Chondrocyte (in vitro differentiated cells): ENCODE results near the gene USP7. TPM values are rescaled to one million over a fixed set of nuclear protein-coding genes. Genes with fewer than 3 reads are reported as not detected.
A peak's percentile ranks its signal among the peaks of the same experiment; 100 is the strongest.

ENCODE experiments used
- DNase-seq: peaks from one replicate; pipeline ENCODE4 v3.0.0; 2021; ENCODE audit warnings: mixed read lengths, low spot score
- H3K27ac Mint-ChIP-seq: one replicate; pipeline ENCODE4 v1.8.0; 2021; ENCODE audit warnings: mild to moderate bottlenecking, moderate library complexity, mixed read lengths; ENCODE audit not compliant: unreplicated experiment
- H3K27me3 Mint-ChIP-seq: 2 replicates; pipeline ENCODE4 v1.8.0; 2021; ENCODE audit warnings: low read depth, mixed read lengths
- H3K36me3 Mint-ChIP-seq: 2 replicates; pipeline ENCODE4 v1.8.0; 2021; ENCODE audit warnings: low read depth, mixed read lengths
- H3K4me1 Mint-ChIP-seq: 2 replicates; pipeline ENCODE4 v1.8.0; 2021; ENCODE audit warnings: low read depth, mild to moderate bottlenecking, mixed read lengths
- H3K4me3 Mint-ChIP-seq: one replicate; pipeline ENCODE4 v1.8.0; 2021; ENCODE audit warnings: mild to moderate bottlenecking, moderate library complexity, mixed read lengths; ENCODE audit not compliant: unreplicated experiment
- H3K9me3 Mint-ChIP-seq: 2 replicates; pipeline ENCODE4 v1.8.0; 2021; ENCODE audit warnings: low read depth, mixed read lengths
- total RNA-seq: library from RNA; stranded (reverse); gene quantifications from 3 replicates; pipeline ENCODE4 v1.2.1, GENCODE V29; 2021
- TF ChIP-seq, protein P1 (sequence below): fragments of 200-600 bp; sonication (generic); IDR thresholded peaks from 2 replicates; pipeline ENCODE4 v1.5.0; 2021; ENCODE audit warnings: antibody characterized with exemption, mild to moderate bottlenecking, moderate library complexity

The USP7 gene
- total RNA-seq, 1 donor from 2014 or later = 90.6 TPM

DNA sequence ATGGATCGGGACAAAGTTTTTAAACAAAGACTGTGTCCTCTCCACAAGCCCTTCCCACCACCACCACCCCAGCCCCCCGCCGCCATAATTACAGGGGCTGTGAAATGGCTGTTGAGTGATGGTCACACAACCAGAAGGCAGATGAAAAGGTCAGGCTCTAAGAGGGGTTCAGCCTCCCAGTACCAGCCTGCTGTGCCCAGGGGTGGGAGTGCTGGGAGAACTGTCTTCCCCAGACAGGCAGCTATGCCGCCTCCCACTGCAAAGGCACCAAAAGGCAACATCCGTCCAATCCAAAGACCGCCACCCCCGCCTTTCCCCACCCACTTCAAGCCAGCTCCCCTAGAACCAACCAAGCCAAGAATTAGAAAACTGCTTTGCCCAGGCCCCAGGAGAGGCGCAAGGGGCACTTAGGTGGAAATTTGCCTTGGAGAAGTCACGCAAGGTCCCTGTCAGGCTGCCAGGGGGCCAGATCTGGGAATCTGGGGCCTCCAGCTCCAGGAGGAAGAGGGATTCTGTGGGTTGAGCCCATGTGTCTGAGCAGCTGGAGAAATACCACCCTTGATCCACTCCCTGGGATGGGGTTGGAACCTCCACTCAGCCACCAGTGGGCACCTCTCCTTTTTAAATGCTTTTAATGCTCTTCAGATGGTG lies 109.3 kb downstream of the USP7 start:
- H3K4me1 Mint-ChIP-seq = peaks cover 27% of the 10 kb centered on the region
- no peak overlapping the region for H3K4me3 Mint-ChIP-seq
- H3K27ac Mint-ChIP-seq = peak overlapping the region; percentile 58
- peaks cover 38% of the 10 kb centered on the region for H3K36me3 Mint-ChIP-seq
- no peaks in the 10 kb centered on the region for H3K9me3 Mint-ChIP-seq
- peak; percentile 62 for DNase-seq
- no peaks in the 10 kb centered on the region for H3K27me3 Mint-ChIP-seq
- TF ChIP-seq, protein P1, sequence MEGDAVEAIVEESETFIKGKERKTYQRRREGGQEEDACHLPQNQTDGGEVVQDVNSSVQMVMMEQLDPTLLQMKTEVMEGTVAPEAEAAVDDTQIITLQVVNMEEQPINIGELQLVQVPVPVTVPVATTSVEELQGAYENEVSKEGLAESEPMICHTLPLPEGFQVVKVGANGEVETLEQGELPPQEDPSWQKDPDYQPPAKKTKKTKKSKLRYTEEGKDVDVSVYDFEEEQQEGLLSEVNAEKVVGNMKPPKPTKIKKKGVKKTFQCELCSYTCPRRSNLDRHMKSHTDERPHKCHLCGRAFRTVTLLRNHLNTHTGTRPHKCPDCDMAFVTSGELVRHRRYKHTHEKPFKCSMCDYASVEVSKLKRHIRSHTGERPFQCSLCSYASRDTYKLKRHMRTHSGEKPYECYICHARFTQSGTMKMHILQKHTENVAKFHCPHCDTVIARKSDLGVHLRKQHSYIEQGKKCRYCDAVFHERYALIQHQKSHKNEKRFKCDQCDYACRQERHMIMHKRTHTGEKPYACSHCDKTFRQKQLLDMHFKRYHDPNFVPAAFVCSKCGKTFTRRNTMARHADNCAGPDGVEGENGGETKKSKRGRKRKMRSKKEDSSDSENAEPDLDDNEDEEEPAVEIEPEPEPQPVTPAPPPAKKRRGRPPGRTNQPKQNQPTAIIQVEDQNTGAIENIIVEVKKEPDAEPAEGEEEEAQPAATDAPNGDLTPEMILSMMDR = no peak

DNA sequence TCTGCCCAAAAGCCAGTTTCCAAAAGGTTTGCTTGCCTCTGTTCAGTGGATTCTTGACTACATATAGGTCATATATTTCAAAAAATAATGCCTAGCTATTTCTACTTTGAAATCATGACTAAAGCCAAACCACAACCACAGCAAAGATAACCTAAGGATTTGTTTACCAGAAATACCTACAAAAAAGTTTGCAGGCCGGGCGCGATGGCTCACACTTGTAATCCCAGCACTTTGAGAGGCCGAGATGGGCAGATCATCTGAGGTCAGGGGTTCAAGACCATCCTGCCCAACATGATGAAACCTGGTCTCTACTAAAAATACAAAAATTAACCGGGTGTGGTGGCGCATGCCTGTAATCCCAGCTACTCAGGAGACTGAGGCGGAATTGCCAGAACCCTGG lies 110.1 kb downstream of the USP7 start:
- Mint-ChIP-seq H3K4me3 (no peak overlapping the region), H3K27ac (no peak overlapping the region), H3K4me1 (peaks cover 25% of the 10 kb centered on the region), H3K36me3 (peaks cover 38% of the 10 kb centered on the region), H3K9me3 (no peaks in the 10 kb centered on the region), H3K27me3 (no peaks in the 10 kb centered on the region)
- TF ChIP-seq, protein P1 = no peak
- peak; percentile 15 for DNase-seq

DNA sequence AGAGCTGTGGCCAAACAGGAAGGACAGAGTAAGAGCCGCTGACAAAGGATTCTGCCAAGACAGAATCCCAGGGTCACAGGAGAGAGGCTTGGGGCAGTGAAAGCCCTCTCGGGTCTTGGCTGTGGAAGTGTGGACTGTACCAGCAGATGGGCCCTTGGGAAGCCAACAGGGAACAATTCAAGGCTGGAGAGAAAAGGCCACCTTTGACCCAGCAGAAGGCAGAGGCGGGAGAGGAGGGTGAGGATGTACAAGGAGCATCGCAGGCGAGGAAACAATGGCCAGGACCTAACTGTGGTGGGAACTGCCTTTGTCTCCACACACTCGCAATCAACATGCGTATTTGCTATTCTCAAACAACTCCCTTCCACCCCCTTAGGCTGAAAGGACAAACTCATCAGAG lies 110.6 kb downstream of the USP7 start:
- Mint-ChIP-seq H3K27ac (no peak overlapping the region), H3K4me1 (peaks cover 24% of the 10 kb centered on the region), H3K9me3 (no peaks in the 10 kb centered on the region), H3K36me3 (peaks cover 37% of the 10 kb centered on the region), H3K4me3 (no peak overlapping the region), H3K27me3 (no peaks in the 10 kb centered on the region)
- DNase-seq = peak; percentile 37
- TF ChIP-seq, protein P1 = no peak

DNA sequence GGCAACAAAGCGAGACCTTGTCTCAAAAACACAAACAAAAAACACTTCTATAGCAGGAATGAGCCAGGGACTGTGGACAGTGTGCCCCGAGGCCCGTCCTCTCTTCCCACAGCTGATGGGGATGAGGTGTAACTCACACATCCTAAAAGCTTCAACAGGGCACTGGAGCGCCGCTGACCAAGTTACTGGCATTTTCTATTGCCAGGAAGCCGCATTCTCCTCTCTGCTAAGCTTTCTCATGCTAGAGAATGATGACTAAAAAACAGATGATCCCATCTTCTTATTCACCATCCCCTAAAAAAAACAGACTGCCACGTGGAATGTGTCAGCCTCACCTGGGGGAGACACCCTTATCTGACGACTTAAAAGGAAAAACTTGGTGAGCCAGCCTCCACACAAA lies 111.2 kb downstream of the USP7 start:
- peaks cover 32% of the 10 kb centered on the region for H3K36me3 Mint-ChIP-seq

DNA sequence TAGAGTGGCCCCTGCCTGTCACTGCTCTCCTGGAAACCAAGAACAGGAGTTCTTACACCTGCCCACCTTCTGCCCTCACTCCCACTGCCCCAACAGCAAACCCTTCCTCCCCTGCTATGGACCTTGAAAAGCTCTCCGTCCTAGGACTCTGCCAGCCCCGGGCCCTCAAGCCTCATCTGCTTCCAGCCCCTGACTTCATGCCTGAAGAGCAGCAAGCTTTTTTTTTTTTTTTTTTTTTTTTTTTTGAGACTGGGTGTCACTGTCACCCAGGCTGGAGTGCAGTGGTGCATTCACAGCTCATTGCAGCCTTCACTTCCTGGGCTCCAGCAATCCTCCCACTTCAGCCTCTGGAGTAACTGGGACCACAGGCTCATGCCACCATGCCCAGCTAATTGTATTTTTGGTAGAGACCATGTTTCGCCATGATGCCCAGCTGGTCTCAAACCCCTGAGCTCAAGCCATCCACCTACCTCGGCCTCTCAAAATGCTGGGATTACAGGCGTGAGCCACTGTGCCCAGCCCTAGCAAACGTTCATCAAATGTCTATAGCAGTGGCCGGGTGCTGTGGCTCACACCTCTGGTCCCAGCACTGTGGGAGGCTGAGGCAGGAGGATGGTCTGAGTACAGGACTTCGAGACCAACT lies 111.8 kb downstream of the USP7 start:
- H3K27me3 Mint-ChIP-seq = no peaks in the 10 kb centered on the region
- H3K9me3 Mint-ChIP-seq = no peaks in the 10 kb centered on the region
- H3K4me1 Mint-ChIP-seq = peaks cover 21% of the 10 kb centered on the region
- peaks cover 31% of the 10 kb centered on the region for H3K36me3 Mint-ChIP-seq
- DNase-seq = peak; percentile 52
- TF ChIP-seq, protein P1 = no peak
- no peak overlapping the region for H3K4me3 Mint-ChIP-seq
- H3K27ac Mint-ChIP-seq = no peak overlapping the region

More for the DNA sequence above, 111.2 kb downstream of the USP7 start:
- peak; percentile 53 for DNase-seq
- Mint-ChIP-seq H3K4me3 (no peak overlapping the region), H3K27me3 (no peaks in the 10 kb centered on the region), H3K9me3 (no peaks in the 10 kb centered on the region), H3K27ac (peak overlapping the region; percentile 59), H3K4me1 (peaks cover 21% of the 10 kb centered on the region)
- TF ChIP-seq, protein P1 = no peak
